GM12892 (cell line): Measurements from ENCODE around the gene ZCCHC8.
A peak's percentile ranks its signal among the peaks of the same experiment; 100 is the strongest.

Experiments
- POLR2A ChIP-seq: IDR thresholded peaks from 2 replicates; pipeline ENCODE4 v1.6.1; 2011; ENCODE audit warnings: low read depth, low read length, control low read depth
- POLR2AphosphoS5 ChIP-seq: IDR thresholded peaks from 2 replicates; pipeline ENCODE4 v1.6.1; 2011; ENCODE audit warnings: low read depth, low read length, control low read depth
- TAF1 ChIP-seq: IDR thresholded peaks from 2 replicates; pipeline ENCODE4 v1.6.1; 2011; ENCODE audit warnings: low read depth, mild to moderate bottlenecking, control low read depth, low read length, borderline replicate concordance

DNA sequence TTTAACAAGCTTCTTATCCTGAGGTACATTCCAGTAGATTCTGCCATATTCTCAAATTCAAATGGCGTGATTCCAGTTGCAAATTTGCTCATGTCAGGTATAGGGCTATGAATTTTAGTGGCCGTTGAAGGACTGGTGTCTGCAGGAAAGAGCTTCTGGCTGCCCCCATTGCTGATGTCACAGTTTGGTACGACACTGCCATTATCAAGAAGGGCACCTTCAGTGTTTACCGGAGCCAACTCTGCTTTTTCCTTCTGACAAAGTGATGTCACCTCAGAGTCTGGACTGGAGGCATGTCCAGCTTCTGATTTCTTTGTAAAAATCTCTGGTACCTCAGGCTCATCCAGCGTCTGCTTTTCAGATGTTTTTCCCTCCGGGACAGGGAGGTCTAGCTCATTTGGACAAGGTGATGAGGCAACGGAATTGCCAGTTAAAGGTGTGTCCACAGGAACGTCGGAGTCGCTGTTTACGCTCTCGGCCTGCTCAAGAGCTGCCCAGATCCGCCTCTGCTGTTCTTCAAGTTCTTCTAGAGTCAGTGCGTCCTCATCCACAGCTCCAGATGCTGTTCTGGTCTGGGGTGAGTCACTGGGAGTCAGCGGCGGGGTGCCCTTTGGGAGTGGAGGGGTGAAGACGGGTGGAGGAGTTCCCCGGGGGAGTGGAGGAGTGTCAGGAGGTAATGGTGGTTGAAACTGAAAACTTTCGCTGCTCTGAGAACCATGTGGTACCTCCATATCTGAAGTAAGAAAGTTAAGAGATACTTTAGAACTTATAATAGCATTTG, 27.0 kb downstream of the ZCCHC8 start:
- TF ChIP-seq POLR2A (no peak), POLR2AphosphoS5 (0 out of 2 replicates have a peak, but pooled peaks have one; percentile 25), TAF1 (no peak)
